RWPE2 (cell line): ENCODE results near the gene TCFL5.

Experiments used
- ATAC-seq: fragments of 200-7000 bp; cut with Tn5 transposase; 3 replicates; pipeline ENCODE4 v1.9.1; 2021; ENCODE audit warnings: low read depth
- DNase-seq: peaks from one replicate; pipeline ENCODE4 v3.0.0-alpha.2; 2020; ENCODE audit warnings: low spot score
- H3K27ac ChIP-seq: fragments of 450-650 bp; 2 replicates; pipeline ENCODE4 v1.5.1; 2017; ENCODE audit warnings: mild to moderate bottlenecking; ENCODE audit not compliant: poor library complexity, severe bottlenecking
- H3K27me3 ChIP-seq: fragments of 250-450 bp; sonication (Bioruptor Pico); 2 replicates; pipeline ENCODE4 v1.5.1; 2021; ENCODE audit warnings: mild to moderate bottlenecking, moderate library complexity; ENCODE audit not compliant: insufficient read depth, poor library complexity, severe bottlenecking
- H3K36me3 ChIP-seq: fragments of 250-450 bp; sonication (Bioruptor Pico); 2 replicates; pipeline ENCODE4 v1.5.1; 2020; ENCODE audit warnings: low read depth, mild to moderate bottlenecking, moderate library complexity
- H3K4me1 ChIP-seq: fragments of 250-450 bp; sonication (Bioruptor Pico); 2 replicates; pipeline ENCODE4 v1.5.1; 2021; ENCODE audit warnings: mild to moderate bottlenecking, moderate library complexity; ENCODE audit not compliant: insufficient read depth, poor library complexity, severe bottlenecking
- H3K4me3 ChIP-seq: fragments of 250-450 bp; sonication (Bioruptor Pico); 2 replicates; pipeline ENCODE4 v1.5.1; 2021; ENCODE audit warnings: mild to moderate bottlenecking, moderate library complexity; ENCODE audit not compliant: severe bottlenecking
- H3K9me3 ChIP-seq: fragments of 250-450 bp; sonication (Bioruptor Pico); 2 replicates; pipeline ENCODE4 v1.5.1; 2021; ENCODE audit warnings: mild to moderate bottlenecking, moderate library complexity; ENCODE audit not compliant: severe bottlenecking
- CTCF ChIP-seq: fragments of 450-650 bp; IDR thresholded peaks from one replicate; pipeline ENCODE4 v1.5.1; 2017; ENCODE audit warnings: mild to moderate bottlenecking, moderate library complexity; ENCODE audit not compliant: poor library complexity, severe bottlenecking

The TCFL5 gene

GRCh38 chr20:62891111-62891510 is 29.5 kb upstream of the TCFL5 start:
- Histone ChIP-seq H3K4me1 (peaks cover 11% of the 10 kb centered on the region), H3K27me3 (no peaks in the 10 kb centered on the region), H3K9me3 (no peaks in the 10 kb centered on the region), H3K27ac (no peak overlapping the region), H3K36me3 (peaks cover 94% of the 10 kb centered on the region), H3K4me3 (no peak overlapping the region)
- no peak for ATAC-seq
- TF ChIP-seq CTCF: no peak
- peak; percentile 81 for DNase-seq

GRCh38 chr20:62890444-62890843 is 28.8 kb upstream of the TCFL5 start:
- no peak for DNase-seq
- no peak for TF ChIP-seq CTCF
- Histone ChIP-seq H3K27ac (no peak overlapping the region), H3K27me3 (no peaks in the 10 kb centered on the region), H3K4me3 (no peak overlapping the region), H3K4me1 (peaks cover 11% of the 10 kb centered on the region), H3K9me3 (no peaks in the 10 kb centered on the region), H3K36me3 (peaks cover 87% of the 10 kb centered on the region)
- no peak for ATAC-seq

GRCh38 chr20:62889871-62890270 is 28.2 kb upstream of the TCFL5 start:
- Histone ChIP-seq H3K4me1 (peaks cover 11% of the 10 kb centered on the region), H3K27me3 (no peaks in the 10 kb centered on the region), H3K4me3 (no peak overlapping the region), H3K9me3 (no peaks in the 10 kb centered on the region), H3K27ac (no peak overlapping the region), H3K36me3 (peaks cover 83% of the 10 kb centered on the region)
- ATAC-seq (no peak), DNase-seq (no peak)
- no peak for TF ChIP-seq CTCF

GRCh38 chr20:62889411-62889810 is 27.8 kb upstream of the TCFL5 start:
- no peak overlapping the region for H3K27ac ChIP-seq
- TF ChIP-seq CTCF: no peak

GRCh38 chr20:62888910-62889309 is 27.3 kb upstream of the TCFL5 start:
- DNase-seq (no peak), ATAC-seq (no peak)
- Histone ChIP-seq H3K9me3 (no peaks in the 10 kb centered on the region), H3K36me3 (peaks cover 73% of the 10 kb centered on the region), H3K27me3 (no peaks in the 10 kb centered on the region), H3K4me1 (peaks cover 11% of the 10 kb centered on the region), H3K4me3 (no peak overlapping the region), H3K27ac (no peak overlapping the region)
- no peak for TF ChIP-seq CTCF

More at GRCh38 chr20:62889411-62889810, 27.8 kb upstream of the TCFL5 start:
- ATAC-seq (no peak), DNase-seq (no peak)
- no peaks in the 10 kb centered on the region for H3K9me3 ChIP-seq
- H3K4me3 ChIP-seq: no peak overlapping the region
- H3K4me1 ChIP-seq: peaks cover 11% of the 10 kb centered on the region
- no peaks in the 10 kb centered on the region for H3K27me3 ChIP-seq
- H3K36me3 ChIP-seq: peaks cover 78% of the 10 kb centered on the region
